ENCODE results near the gene NATD1.

GRCh38 chr17:21213638-21214014 is 39.6 kb downstream of the NATD1 start:
- TF ChIP-seq POLR2A (IDR thresholded peaks at IDR 0.05; ENCODE audit: low read depth, low read length) (no peak), USF1 (IDR thresholded peaks at IDR 0.05; ENCODE audit: borderline replicate concordance, extremely low read length, insufficient read depth, low read depth, low read length) (no peak), EZH2 (IDR thresholded peaks at IDR 0.05; ENCODE audit: borderline replicate concordance, control insufficient read depth, low read depth, low read length) (no peak), GATAD2B (conservative IDR thresholded peaks at IDR 0.05; ENCODE audit: low read depth) (peak; percentile 22; the same call in 1 of the 2 replicates), TARDBP (IDR thresholded peaks at IDR 0.05; ENCODE audit: borderline replicate concordance) (no peak)
